ENCODE measurements around the gene IL1B.
A peak's percentile ranks its signal among the peaks of the same experiment; 100 is the strongest.

Gene IL1B

DNA sequence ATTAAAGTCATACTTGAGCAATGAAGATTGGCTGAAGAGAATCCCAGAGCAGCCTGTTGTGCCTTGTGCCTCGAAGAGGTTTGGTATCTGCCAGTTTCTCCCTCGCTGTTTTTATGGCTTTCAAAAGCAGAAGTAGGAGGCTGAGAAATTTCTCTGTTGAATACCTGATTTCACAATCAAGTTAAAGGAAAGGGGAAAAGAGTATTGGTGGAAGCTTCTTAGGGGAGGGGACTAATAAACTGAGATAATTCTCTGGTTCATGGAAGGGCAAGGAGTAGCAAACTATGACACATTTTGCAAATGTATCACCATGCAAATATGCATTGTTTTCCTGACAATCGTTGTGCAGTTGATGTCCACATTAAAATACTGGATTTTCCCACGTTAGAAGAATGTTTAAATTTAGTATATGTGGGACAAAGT is at the start of gene IL1B:
Gene IL1B (minus strand): TSS at position 85 of the 423 bp plus-strand sequence. CDS start 550 bp downstream, outside the sequence.
- TF ChIP-seq, protein P1, sequence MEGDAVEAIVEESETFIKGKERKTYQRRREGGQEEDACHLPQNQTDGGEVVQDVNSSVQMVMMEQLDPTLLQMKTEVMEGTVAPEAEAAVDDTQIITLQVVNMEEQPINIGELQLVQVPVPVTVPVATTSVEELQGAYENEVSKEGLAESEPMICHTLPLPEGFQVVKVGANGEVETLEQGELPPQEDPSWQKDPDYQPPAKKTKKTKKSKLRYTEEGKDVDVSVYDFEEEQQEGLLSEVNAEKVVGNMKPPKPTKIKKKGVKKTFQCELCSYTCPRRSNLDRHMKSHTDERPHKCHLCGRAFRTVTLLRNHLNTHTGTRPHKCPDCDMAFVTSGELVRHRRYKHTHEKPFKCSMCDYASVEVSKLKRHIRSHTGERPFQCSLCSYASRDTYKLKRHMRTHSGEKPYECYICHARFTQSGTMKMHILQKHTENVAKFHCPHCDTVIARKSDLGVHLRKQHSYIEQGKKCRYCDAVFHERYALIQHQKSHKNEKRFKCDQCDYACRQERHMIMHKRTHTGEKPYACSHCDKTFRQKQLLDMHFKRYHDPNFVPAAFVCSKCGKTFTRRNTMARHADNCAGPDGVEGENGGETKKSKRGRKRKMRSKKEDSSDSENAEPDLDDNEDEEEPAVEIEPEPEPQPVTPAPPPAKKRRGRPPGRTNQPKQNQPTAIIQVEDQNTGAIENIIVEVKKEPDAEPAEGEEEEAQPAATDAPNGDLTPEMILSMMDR (IDR thresholded peaks at IDR 0.05; ENCODE audit: insufficient read depth, missing control alignments) = no peak
- DNase-seq (ENCODE audit: insufficient read length, low spot score) (no peak), FAIRE-seq (no peak)

DNA sequence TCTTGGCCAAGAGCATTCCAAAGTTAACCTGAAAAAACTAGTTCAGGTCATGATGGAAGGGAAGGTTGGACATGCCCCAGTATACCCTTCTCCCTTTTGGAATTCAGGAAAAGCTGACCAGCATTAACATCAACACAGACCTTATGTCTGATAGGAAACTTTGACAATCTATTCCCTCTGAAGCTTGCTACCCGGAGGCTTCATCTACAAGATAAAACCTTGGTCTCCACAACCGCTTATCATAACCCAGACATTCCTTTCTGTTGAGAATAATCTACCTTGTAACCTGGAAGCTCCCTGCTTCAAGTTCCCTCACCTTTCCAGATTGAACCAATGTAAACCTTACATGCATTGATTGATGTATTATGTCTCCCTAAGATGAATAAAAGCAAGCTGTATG is 49.7 kb upstream of the IL1B start:
- TF ChIP-seq, protein P1 (IDR thresholded peaks at IDR 0.05; ENCODE audit: insufficient read depth, missing control alignments) = no peak
- DNase-seq (ENCODE audit: insufficient read length, low spot score) (no peak), FAIRE-seq (no peak)

DNA sequence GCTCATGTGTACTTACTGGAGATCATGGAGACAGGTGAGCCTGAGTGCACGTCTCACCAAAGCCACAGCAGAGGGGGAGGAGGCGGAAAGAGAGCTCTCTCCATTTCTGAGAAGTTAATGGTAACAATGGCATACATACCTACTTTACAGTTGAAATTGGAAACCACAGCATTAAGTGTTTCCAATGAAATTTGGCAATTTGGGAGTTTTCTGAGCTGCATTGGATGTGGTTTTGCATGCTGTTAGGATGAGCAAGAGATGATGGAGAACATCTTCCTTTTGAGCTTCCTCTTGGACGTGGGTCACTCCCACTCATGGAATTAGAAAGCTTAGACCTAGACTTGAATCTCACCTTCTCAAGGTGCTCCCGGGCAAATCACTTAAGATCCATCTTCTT is 48.9 kb upstream of the IL1B start:
- no peak for FAIRE-seq
- TF ChIP-seq, protein P1 (IDR thresholded peaks at IDR 0.05; ENCODE audit: insufficient read depth, missing control alignments) = no peak
- no peak for DNase-seq (ENCODE audit: insufficient read length, low spot score)

DNA sequence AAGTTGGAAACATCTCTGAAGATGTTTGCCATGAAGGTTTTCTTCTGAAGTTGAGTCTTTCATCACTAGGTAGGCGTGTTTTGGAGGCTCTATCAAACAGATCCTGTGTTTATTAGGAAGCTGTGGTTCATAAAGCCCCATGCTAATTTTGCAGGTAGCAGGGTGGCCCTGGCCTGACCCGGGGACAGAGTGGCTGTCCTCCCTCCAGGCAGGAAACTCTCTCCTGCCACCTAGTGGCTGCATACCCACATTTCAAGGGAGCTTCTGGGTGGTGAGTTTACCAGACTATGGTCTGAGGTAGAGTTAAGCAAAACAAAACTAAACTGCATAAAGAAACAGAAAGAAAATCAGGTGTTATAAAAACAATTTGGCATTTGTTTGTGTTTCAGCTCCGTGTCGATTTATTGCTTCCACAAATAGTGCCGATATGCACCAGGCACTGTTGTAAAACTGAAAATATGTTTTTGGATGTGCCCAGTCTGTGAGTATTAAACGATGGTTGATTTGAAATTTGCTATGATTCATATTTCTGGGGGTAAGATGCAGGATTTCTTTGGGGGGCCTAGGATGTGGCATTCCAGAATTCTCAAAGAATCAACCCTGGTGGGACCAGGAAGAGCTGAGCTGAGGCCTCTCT is 48.4 kb upstream of the IL1B start:
- peak; percentile 45 for DNase-seq (ENCODE audit: insufficient read length, low spot score)
- TF ChIP-seq, protein P1 (IDR thresholded peaks at IDR 0.05; ENCODE audit: insufficient read depth, missing control alignments) = peak; percentile 64
- no peak for FAIRE-seq

DNA sequence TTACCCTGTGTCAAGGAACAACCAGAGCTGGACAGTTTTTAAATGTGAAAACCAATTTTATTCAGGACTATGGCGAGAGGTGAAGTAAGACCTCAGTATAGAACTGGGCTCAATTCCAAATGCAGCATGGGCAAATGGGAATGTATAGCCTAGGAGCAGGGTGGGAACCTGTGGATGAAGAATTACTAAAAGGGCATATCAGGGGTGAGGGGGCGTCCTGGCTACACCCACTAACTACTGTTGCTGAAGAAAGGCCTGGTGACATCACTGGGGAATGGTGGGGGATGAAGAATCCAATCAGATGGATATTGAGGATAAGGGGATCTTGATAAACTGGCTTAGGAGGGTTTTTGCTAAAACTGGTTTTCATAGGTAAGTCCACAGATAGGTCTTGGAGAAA is 47.1 kb upstream of the IL1B start:
- no peak for FAIRE-seq
- DNase-seq (ENCODE audit: insufficient read length, low spot score) = no peak
- TF ChIP-seq, protein P1 (IDR thresholded peaks at IDR 0.05; ENCODE audit: insufficient read depth, missing control alignments) = no peak

DNA sequence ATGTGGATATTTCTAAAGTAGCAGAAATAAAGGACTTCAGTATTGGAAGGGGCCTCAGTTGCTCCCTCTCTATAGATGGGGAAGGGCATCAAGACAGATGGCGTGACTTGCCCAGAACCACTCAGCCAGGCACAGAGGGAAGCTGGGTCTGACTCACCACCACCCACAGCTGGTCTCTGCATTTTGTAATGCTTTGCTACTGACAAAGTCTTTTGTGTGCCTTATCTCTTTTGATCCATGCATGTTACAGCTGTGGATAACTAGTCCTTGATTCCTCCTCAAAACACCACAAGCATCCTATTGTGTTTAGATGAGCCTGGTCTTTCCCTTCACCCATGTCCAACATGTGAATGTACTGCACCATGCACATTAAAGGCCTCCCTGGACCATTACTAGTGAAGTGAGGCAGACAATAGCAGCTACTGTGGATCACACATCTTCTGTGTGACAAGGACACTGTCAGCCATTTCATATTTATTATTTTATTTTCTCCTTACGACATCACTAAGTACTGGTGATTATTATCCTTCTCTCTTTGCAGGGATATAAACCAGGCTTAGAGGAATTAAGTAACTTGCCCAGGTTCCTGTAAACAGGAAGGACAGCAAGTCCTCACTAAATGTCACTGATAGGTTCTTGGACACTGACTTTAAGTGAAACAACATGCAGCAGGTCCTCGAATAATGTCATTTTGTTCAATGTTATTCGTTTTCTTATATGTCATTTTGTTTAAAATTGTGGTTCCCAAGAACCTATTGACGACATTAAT is 44.8 kb upstream of the IL1B start:
- DNase-seq (ENCODE audit: insufficient read length, low spot score) (no peak), FAIRE-seq (no peak)
- TF ChIP-seq, protein P1 (IDR thresholded peaks at IDR 0.05; ENCODE audit: insufficient read depth, missing control alignments) = no peak

DNA sequence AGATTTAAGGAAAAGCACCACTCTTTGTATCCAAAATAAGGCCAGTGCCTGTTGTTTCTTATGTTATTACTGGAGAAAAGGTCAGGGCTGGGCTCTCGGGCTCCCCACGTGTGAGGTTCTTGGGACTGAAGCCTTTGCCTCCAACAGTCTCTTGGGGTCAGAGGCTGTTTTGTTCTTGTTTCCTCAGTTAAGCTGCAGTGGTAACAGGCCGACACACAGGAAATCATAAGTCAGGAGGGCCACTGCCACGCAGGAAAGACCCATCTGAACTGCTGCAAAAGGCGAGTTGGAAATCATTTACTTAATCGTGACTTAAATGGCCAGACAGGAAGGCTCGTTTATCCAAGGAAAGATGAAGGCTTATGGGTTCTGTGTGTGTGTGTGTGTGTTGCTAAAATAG is 44.1 kb upstream of the IL1B start:
- FAIRE-seq (no peak), DNase-seq (ENCODE audit: insufficient read length, low spot score) (no peak)
- TF ChIP-seq, protein P1 (IDR thresholded peaks at IDR 0.05; ENCODE audit: insufficient read depth, missing control alignments) = no peak
